GM19193 (cell line): ENCODE results near the gene TTC28.

Source experiments
- POLR2A ChIP-seq: IDR thresholded peaks from 4 replicates; pipeline ENCODE4 v1.6.1; 2011; ENCODE audit not compliant: insufficient read depth, insufficient read length; ENCODE audit errors: extremely low read depth

The TTC28 gene

DNA sequence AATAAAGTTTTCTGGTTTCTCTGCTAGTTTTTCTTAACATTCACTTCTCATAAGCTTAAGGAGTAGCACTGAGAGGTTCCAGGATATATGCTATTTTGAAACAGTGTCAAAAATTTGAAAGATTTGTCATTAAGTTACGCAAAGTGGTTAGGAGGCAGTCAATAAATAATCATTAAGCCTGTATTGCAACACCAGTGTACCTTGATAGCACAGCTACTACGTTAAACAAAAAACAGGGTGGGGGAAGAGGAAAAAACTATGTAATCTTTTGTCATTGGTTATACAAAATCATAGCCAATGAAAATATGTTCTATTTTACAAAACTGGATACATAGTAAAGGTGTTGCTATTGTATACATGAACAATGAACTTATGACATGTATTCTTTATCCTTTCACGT, 730.2 kb downstream of the TTC28 start:
- TF ChIP-seq POLR2A, result no peak

DNA sequence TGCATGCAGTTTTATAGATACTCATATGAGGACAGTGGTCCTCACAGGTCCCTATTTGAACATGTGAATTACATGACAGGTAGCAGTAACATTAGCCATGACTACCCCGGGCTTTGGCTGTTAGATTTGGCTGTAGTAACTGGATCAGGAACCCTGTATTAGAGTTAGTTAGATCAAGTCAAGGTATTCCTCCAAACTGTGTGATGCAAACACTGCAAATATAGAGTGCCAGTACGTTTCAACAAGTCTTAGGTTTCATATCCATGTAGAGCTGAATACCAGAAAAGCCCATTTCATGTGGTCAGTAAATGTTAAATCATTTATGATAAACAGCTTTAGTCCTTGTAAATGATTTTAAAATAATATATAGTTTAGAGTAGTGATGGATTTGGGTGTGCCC, 731.1 kb downstream of the TTC28 start:
- no peak for TF ChIP-seq POLR2A

DNA sequence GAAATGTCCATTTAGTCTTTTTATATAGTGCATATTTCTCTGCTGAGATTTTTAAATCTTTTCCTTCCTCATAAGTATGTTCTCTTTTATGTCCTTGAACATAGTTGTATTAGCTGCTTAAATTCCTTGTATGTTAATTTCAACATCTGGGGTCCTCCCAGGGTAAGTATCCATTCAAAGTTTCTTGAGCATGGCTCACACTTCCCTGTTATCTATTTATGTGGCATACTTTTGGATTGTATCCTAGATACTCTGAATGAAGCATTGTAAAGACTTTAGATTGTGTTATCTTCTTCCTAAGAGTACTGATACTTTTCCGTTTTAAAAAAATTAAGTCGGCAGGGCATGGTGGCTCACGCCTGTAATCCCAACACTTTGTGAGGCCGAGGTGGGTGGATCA, 732.2 kb downstream of the TTC28 start:
- no peak for TF ChIP-seq POLR2A

DNA sequence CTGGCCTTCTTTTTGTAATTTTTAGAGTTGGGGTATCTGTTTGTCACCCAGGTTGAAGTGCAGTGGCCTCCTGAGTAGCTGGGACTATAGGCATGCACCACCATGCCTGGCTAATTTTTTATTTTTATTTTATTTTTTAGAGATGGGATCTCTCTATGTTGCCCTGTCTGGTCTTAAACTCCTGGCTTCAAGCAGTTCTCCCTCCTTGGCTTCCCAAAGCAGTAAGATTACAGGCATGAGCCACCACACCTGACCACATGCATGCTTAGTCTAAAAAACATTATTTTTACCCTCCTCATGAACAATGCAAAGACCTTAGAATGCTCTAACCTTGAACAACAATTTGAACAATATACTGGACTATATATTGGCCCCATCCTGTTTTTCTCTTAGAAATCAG, 738.5 kb downstream of the TTC28 start:
- TF ChIP-seq POLR2A, result no peak

DNA sequence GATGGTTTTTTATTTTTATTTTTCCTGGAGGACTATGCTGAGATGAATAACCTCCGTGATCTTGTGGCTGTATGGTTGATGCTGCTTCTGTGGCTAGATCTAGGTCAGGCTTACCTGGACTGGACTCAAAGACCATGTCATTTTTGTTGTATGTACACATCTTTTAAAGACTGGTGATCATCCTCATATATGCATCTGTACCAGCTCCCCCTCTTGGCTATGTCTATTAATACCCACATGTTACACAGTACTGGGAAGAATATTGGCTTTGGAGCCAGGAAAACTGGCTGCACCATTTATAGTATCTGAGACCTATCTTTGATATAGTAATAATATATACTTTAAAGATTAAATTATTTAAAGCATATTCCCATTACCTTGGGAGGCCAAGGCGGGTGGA, 742.2 kb downstream of the TTC28 start:
- no peak for TF ChIP-seq POLR2A

DNA sequence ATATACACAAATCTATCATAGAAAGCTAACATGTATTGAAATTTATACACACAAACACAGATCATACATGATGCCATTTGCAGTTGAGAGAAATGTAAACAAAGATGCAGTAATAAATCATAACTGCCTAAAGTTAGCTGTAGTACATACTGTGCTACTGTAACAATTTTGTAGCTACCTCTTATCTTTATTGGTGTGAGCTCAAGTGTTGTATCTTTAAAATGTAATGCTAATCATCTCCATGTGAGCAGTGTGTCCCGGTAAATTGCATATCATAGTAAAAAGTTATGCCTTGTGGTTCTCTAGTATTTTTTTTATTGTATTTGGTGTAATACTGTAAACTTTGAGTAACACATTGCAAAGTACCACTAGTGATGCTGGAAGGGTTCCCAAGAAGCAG, 743.7 kb downstream of the TTC28 start:
- no peak for TF ChIP-seq POLR2A

DNA sequence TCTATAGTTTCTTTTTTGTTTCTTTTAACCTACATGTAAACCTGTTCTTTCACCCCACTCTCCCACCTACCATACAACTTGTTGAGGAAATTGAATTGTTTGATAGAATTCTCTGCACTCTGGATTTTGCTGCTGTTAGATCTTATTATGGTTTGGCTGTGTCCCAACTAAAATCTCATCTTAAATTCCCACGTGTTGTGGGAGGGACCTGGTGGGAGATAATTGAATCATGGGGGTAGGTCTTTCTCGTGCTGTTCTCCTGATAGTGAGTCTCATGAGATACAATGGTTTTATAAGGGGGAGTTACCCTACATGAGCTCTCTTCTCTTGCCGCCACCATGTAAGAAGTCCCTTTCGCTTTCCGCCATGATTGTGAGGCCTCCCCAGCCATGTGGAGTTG, 745.6 kb downstream of the TTC28 start:
- no peak for TF ChIP-seq POLR2A

DNA sequence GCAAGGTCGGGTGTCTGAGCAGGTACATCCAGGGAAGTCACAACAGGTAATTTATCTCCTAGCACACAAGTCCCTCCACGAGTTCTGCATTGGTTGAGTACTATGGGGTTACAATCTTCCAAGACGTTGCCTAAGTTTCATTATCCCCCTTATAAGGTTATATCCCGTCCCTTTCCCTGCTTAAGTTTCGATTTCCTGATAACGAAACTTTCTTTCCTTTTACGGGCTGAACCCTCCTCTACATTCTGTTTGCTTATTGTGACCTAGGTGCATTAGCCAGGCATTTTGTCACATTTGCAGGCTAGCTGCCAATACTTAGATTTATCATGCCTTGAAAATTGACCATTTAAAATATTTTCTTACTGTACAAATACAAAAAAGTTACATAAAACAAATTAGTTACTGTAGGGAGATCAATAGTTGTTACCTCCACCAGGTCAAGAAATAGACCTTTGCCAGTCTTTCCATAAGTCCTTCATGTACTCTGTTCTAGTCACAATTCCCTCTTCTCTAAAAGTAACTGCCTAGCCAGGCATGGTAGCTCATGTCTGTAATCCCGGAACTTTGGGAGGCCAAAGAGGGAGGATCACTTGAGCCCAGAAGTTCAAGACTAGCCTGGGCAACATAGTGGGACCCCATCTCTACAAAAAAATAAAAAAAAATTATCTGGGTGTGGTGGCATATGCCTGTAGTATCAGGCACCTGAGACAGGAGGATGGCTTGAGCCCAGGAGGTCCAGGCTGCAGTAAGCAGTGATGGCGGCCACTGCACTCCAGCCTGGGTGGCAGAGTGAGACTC, 746.3 kb downstream of the TTC28 start:
- no peak for TF ChIP-seq POLR2A

DNA sequence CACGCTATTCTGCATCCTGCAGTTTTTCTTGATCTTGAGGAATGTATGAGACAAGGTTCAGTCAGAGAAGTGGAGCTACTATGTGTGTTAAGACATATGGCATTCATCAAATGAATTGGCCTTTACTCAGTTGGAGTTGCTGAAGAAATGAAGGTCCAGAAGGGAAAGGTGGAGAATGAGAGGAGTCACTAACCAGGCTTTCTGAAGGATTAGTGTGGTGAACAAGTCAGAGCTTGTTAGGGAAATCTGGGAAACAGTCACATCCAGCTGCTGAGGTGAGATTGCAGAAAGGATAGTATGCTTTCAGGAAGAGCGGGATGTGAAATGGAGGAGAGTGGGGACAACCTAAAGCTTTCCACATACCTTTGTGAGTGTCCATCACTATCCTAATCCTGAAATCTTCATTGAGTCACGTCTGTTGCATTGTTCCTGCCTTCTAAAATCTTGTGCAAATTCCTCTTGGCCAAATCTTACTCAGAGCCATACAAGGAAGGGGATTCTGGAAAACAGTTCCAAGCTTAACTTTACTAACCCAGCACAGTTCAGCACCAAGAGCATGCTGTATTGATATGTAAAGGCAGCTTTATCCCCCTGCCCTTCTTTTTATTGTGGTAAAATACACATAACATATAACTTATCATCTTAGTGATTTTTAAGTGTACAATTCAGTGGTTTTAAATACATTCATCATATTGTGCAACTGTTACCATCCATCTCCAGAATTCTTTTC, 749.1 kb downstream of the TTC28 start:
- no peak for TF ChIP-seq POLR2A
